ENCODE measurements around the gene WNK2.

WNK2 gene

GRCh38 chr9:93256878-93257807, 73.2 kb downstream of the WNK2 start:
- H3K9me3 ChIP-seq (ENCODE audit: severe bottlenecking), result no peaks in the 10 kb centered on the region
- H3K4me1 ChIP-seq (ENCODE audit: insufficient read depth, poor library complexity, severe bottlenecking), result peaks cover 8% of the 10 kb centered on the region
- no peak for TF ChIP-seq CTCF (IDR thresholded peaks at IDR 0.05; ENCODE audit: poor library complexity, severe bottlenecking)
- no peak for DNase-seq (ENCODE audit: low spot score)
- no peaks in the 10 kb centered on the region for H3K36me3 ChIP-seq (ENCODE audit: low read depth)
- no peak; the same call in 2 of the 3 replicates for ATAC-seq (ENCODE audit: low read depth)
- H3K27ac ChIP-seq (ENCODE audit: poor library complexity, severe bottlenecking), result peak overlapping the region; percentile 2
- no peaks in the 10 kb centered on the region for H3K27me3 ChIP-seq (ENCODE audit: insufficient read depth, poor library complexity, severe bottlenecking)
- H3K4me3 ChIP-seq (ENCODE audit: severe bottlenecking), result no peak overlapping the region

- DNase-seq (ENCODE audit: low spot score), result no peak
- Histone ChIP-seq H3K4me1 (ENCODE audit: insufficient read depth, poor library complexity, severe bottlenecking) (peaks cover 8% of the 10 kb centered on the region), H3K4me3 (ENCODE audit: severe bottlenecking) (no peak overlapping the region), H3K9me3 (ENCODE audit: severe bottlenecking) (no peaks in the 10 kb centered on the region), H3K36me3 (ENCODE audit: low read depth) (no peaks in the 10 kb centered on the region), H3K27ac (ENCODE audit: poor library complexity, severe bottlenecking) (peak overlapping the region; percentile 2), H3K27me3 (ENCODE audit: insufficient read depth, poor library complexity, severe bottlenecking) (no peaks in the 10 kb centered on the region)
- no peak for TF ChIP-seq CTCF (IDR thresholded peaks at IDR 0.05; ENCODE audit: poor library complexity, severe bottlenecking)
- peak; percentile 84 for ATAC-seq (ENCODE audit: low read depth)
These were observed 73.9 kb downstream of the WNK2 start for GRCh38 chr9:93257808-93258331.

GRCh38 chr9:93258419-93258817, 74.5 kb downstream of the WNK2 start:
- no peak for ATAC-seq (ENCODE audit: low read depth)
- H3K4me1 ChIP-seq (ENCODE audit: insufficient read depth, poor library complexity, severe bottlenecking), result peaks cover 8% of the 10 kb centered on the region
- H3K27me3 ChIP-seq (ENCODE audit: insufficient read depth, poor library complexity, severe bottlenecking), result no peaks in the 10 kb centered on the region
- H3K9me3 ChIP-seq (ENCODE audit: severe bottlenecking), result no peaks in the 10 kb centered on the region
- H3K27ac ChIP-seq (ENCODE audit: poor library complexity, severe bottlenecking), result no peak overlapping the region
- TF ChIP-seq CTCF (IDR thresholded peaks at IDR 0.05; ENCODE audit: poor library complexity, severe bottlenecking), result no peak
- DNase-seq (ENCODE audit: low spot score), result no peak
- H3K4me3 ChIP-seq (ENCODE audit: severe bottlenecking), result no peak overlapping the region
- H3K36me3 ChIP-seq (ENCODE audit: low read depth), result no peaks in the 10 kb centered on the region

- Histone ChIP-seq H3K36me3 (ENCODE audit: low read depth) (no peaks in the 10 kb centered on the region), H3K27ac (ENCODE audit: poor library complexity, severe bottlenecking) (no peak overlapping the region)
- ATAC-seq (ENCODE audit: low read depth), result no peak
These were observed 75.0 kb downstream of the WNK2 start for GRCh38 chr9:93258818-93259489.

More at GRCh38 chr9:93258818-93259489, 75.0 kb downstream of the WNK2 start:
- no peak overlapping the region for H3K4me3 ChIP-seq (ENCODE audit: severe bottlenecking)
- peaks cover 8% of the 10 kb centered on the region for H3K4me1 ChIP-seq (ENCODE audit: insufficient read depth, poor library complexity, severe bottlenecking)
- no peaks in the 10 kb centered on the region for H3K27me3 ChIP-seq (ENCODE audit: insufficient read depth, poor library complexity, severe bottlenecking)
- H3K9me3 ChIP-seq (ENCODE audit: severe bottlenecking), result no peaks in the 10 kb centered on the region
- DNase-seq (ENCODE audit: low spot score), result peak; percentile 51
- TF ChIP-seq CTCF (IDR thresholded peaks at IDR 0.05; ENCODE audit: poor library complexity, severe bottlenecking), result no peak
